Prostate gland (tissue), 2 donors: ENCODE measurements around the gene MT1A. TPM values are rescaled to one million over a fixed set of nuclear protein-coding genes. Genes with fewer than 3 reads are reported as not detected.

Experiments
- DNase-seq: peaks from one replicate; pipeline ENCODE4 v3.0.0-alpha.2; 2019; ENCODE audit warnings: low spot score
- H3K27ac ChIP-seq, 2 donors: fragments of 200-600 bp; sonication (generic); 2 replicates each; pipeline ENCODE4 v1.5.1; 2017 to 2019
- H3K27me3 ChIP-seq: fragments of 200-600 bp; sonication (generic); replicated peaks from 2 replicates; pipeline ENCODE4 v1.5.1; 2019; ENCODE audit not compliant: insufficient read depth
- H3K36me3 ChIP-seq, 2 donors: fragments of 200-600 bp; sonication (generic); 1 replicate in 1 of 2; 2 replicates in 1 of 2; pipeline versions ENCODE4 v1.5.1 to v1.8.1; 2017 to 2019
- H3K4me1 ChIP-seq: fragments of 200-600 bp; sonication (generic); replicated peaks from 2 replicates; pipeline ENCODE4 v1.5.1; 2019
- H3K4me3 ChIP-seq, 2 donors: fragments of 200-600 bp; sonication (generic); 2 replicates each; pipeline ENCODE4 v1.5.1; 2017 to 2019
- H3K9me3 ChIP-seq: fragments of 200-600 bp; sonication (generic); 2 replicates; pipeline ENCODE4 v1.5.1; 2017
- CTCF ChIP-seq, 4 experiments: fragments of 200-600 bp in 2 of 4; fragments of 450-650 bp in 2 of 4; sonication (generic) in 2 of 4; IDR thresholded peaks; 1 replicate in 3 of 4; 2 replicates in 1 of 4; pipeline ENCODE4 v1.5.1; 2016 to 2019; ENCODE audit warnings: antibody characterized with exemption in 4 of 4, mild to moderate bottlenecking in 2 of 4, moderate library complexity in 2 of 4
- POLR2A ChIP-seq: fragments of 450-650 bp; IDR thresholded peaks from one replicate; pipeline ENCODE4 v1.6.1; 2016; ENCODE audit warnings: antibody characterized with exemption, mild to moderate bottlenecking
- POLR2AphosphoS5 ChIP-seq: sonication (generic); formaldehyde crosslinking; IDR thresholded peaks from one replicate; pipeline ENCODE4 v1.6.1; 2017; ENCODE audit warnings: antibody characterized with exemption
- WGBS: methylation state at CpG from one replicate; pipeline ENCODE4 v1.1.5; 2018; 5-methylcytosine and 5-hydroxymethylcytosine counted together
- intact Hi-C: fragments of 100-400 bp; cut with DNase I; formaldehyde crosslinking; loops from one replicate; pipeline ENCODE4 v1.14.2; 2022
- total RNA-seq, 2 donors: library from RNA; depleted of rRNA; stranded (reverse); fragments of >200 nt; gene quantifications; one replicate each; pipeline ENCODE4 v1.1.0, GENCODE V29; 2016

MT1A gene
- 1 to 10 TPM in 1 of 2 donors, not detected in 1; 6.9 TPM for total RNA-seq

GRCh38 chr16:56637814-56638750 lies at the start of gene MT1A:
Gene MT1A, plus strand, starts transcription at chr16:56638666. Its CDS starts 73 bp downstream, at chr16:56638739.
- Histone ChIP-seq H3K4me1 (no peaks in the 10 kb centered on the region), H3K9me3 (no peaks in the 10 kb centered on the region), H3K27me3 (peaks cover 4% of the 10 kb centered on the region), H3K36me3 (no peaks in the 10 kb centered on the region), H3K27ac (no peak within 1 kb of the TSS), H3K4me3 (peak within 1 kb of the TSS; percentile 12 to 30)
- peak; percentile 25 for TF ChIP-seq POLR2AphosphoS5
- no peak for TF ChIP-seq CTCF (IDR thresholded peaks at IDR 0.05)
- TF ChIP-seq POLR2A = peak; percentile 28
- intact Hi-C loops = no loop called here
- peak; percentile 30 for DNase-seq
- WGBS = 15% methylated on average over 68 of the region's 68 CpGs

GRCh38 chr16:56588781-56589140 lies 49.7 kb upstream of the MT1A start:
- DNase-seq = no peak
- intact Hi-C loops = no loop called here
- Histone ChIP-seq H3K9me3 (no peaks in the 10 kb centered on the region), H3K27ac (no peak overlapping the region), H3K36me3 (no peaks in the 10 kb centered on the region), H3K27me3 (no peaks in the 10 kb centered on the region), H3K4me3 (peak overlapping the region; percentile 24 to 44), H3K4me1 (no peaks in the 10 kb centered on the region)
- WGBS = 29% methylated on average over 9 of the region's 9 CpGs
- TF ChIP-seq POLR2A (no peak), POLR2AphosphoS5 (no peak), CTCF (IDR thresholded peaks at IDR 0.05) (no peak)

- TF ChIP-seq POLR2A (no peak), POLR2AphosphoS5 (no peak), CTCF (IDR thresholded peaks at IDR 0.05) (no peak)
- WGBS = 4% methylated on average over 82 of the region's 87 CpGs
- no peaks in the 10 kb centered on the region for H3K27me3 ChIP-seq
- peak; percentile 26 for DNase-seq
- no peaks in the 10 kb centered on the region for H3K9me3 ChIP-seq
- peak within 1 kb of the TSS; percentile 24 to 44 for H3K4me3 ChIP-seq
- intact Hi-C loops = no loop called here
- H3K4me1 ChIP-seq = no peaks in the 10 kb centered on the region
- H3K27ac ChIP-seq = no peak within 1 kb of the TSS
- H3K36me3 ChIP-seq = no peaks in the 10 kb centered on the region
Measured at GRCh38 chr16:56589141-56590039, 49.1 kb upstream of the MT1A start, which contains the start of gene MT3. Gene MT3, plus strand, starts transcription at chr16:56589528. Its CDS starts 63 bp downstream, at chr16:56589591.

GRCh38 chr16:56591377-56592060 lies 46.9 kb upstream of the MT1A start:
- H3K27me3 ChIP-seq = no peaks in the 10 kb centered on the region
- DNase-seq = no peak
- H3K4me1 ChIP-seq = no peaks in the 10 kb centered on the region
- no peaks in the 10 kb centered on the region for H3K9me3 ChIP-seq
- TF ChIP-seq POLR2AphosphoS5 (no peak), CTCF (IDR thresholded peaks at IDR 0.05) (no peak), POLR2A (no peak)
- H3K36me3 ChIP-seq = no peaks in the 10 kb centered on the region
- intact Hi-C loops = no loop called here
- WGBS = 69% methylated on average over 4 of the region's 4 CpGs
- no peak overlapping the region for H3K4me3 ChIP-seq
- no peak overlapping the region for H3K27ac ChIP-seq
